Left renal pelvis (tissue), 4 donors: ENCODE data around the gene ALDH6A1. TPM values are rescaled to one million over a fixed set of nuclear protein-coding genes. Genes with fewer than 3 reads are reported as not detected.

Experiments
- polyA plus RNA-seq, 4 donors: library from polyadenylated mRNA; unstranded; fragments of 120-200 nt; gene quantifications; one replicate each; pipeline ENCODE4 v1.2.1, GENCODE V29; 2013; ENCODE audit not compliant: insufficient read length in 4 of 4

Gene ALDH6A1
- polyA plus RNA-seq, 4 donors, result 24.4 to 119 (median 85.3) TPM

Other genes starting within 250 kb of the ALDH6A1 start
- gene PTGR2, start 232.6 kb downstream of the ALDH6A1 start, polyA plus RNA-seq, result 10 to 100 TPM in 3 of 4 donors, 1 to 10 TPM in 1; 8.4 to 37.3 (median 26.6) TPM
- 10 to 100 TPM; 45.3 to 63.6 (median 60.5) TPM for gene ZNF410, start 197.6 kb downstream of the ALDH6A1 start, polyA plus RNA-seq
- 10 to 100 TPM; 11.5 to 14.2 (median 13.1) TPM for gene FAM161B, start 134.4 kb downstream of the ALDH6A1 start, polyA plus RNA-seq
- 10 to 100 TPM; 19.1 to 40.9 (median 29.2) TPM for gene COQ6, start 134.2 kb downstream of the ALDH6A1 start, polyA plus RNA-seq
- gene ENTPD5, start 65.2 kb downstream of the ALDH6A1 start, polyA plus RNA-seq, result 10 to 100 TPM; 16.9 to 53.1 (median 44.7) TPM
- gene BBOF1, start 65.1 kb downstream of the ALDH6A1 start, polyA plus RNA-seq, result 10 to 100 TPM; 15.2 to 19.3 (median 16.7) TPM
- 10 to 100 TPM; 15.7 to 20.5 (median 18.4) TPM for gene LIN52, start 503 bp upstream of the ALDH6A1 start, polyA plus RNA-seq
- gene VSX2, start 155.0 kb upstream of the ALDH6A1 start, polyA plus RNA-seq, result under 1 TPM in 3 of 4 donors, not detected in 1; 0.06 to 0.16 (median 0.13) TPM
- gene ABCD4, start 218.5 kb upstream of the ALDH6A1 start, polyA plus RNA-seq, result 100 to 1,000 TPM in 2 of 4 donors, 10 to 100 TPM in 2; 70.7 to 143 (median 88.7) TPM